WTC11 (cell line): ENCODE results near the gene STUM. TPM values are rescaled to one million over a fixed set of nuclear protein-coding genes. Genes with fewer than 3 reads are reported as not detected.

Experiments
- ATAC-seq: fragments of 200-7000 bp; cut with Tn5 transposase; 2 replicates; pipeline ENCODE4 v1.10.0; 2021; ENCODE audit warnings: mild to moderate bottlenecking, moderate library complexity
- CTCF ChIA-PET: fragments of 300-600 bp; sonication (Branson Sonifier 250); formaldehyde crosslinking; loops from one replicate; lab custom pipeline; 2021; ENCODE audit warnings: antibody characterized with exemption; lab: Charles Lee
- POLR2A ChIA-PET: fragments of 350-600 bp; sonication (Branson Sonifier 250); formaldehyde crosslinking; loops from one replicate; lab custom pipeline; 2021; ENCODE audit warnings: antibody characterized with exemption; lab: Charles Lee
- DNase-seq: peaks from one replicate; pipeline ENCODE4 v3.0.0; 2021; ENCODE audit warnings: low spot score
- H3K27ac Mint-ChIP-seq: 2 replicates; pipeline ENCODE4 v1.8.0; 2021; ENCODE audit warnings: mixed read lengths
- H3K27me3 Mint-ChIP-seq: 2 replicates; pipeline ENCODE4 v1.8.0; 2021; ENCODE audit warnings: low read depth, mild to moderate bottlenecking, moderate library complexity, mixed read lengths
- H3K36me3 Mint-ChIP-seq: 2 replicates; pipeline ENCODE4 v1.8.0; 2021; ENCODE audit warnings: mixed read lengths
- H3K4me1 Mint-ChIP-seq: 2 replicates; pipeline ENCODE4 v1.8.0; 2022; ENCODE audit warnings: mixed read lengths
- H3K4me3 Mint-ChIP-seq: 2 replicates; pipeline ENCODE4 v1.8.0; 2021; ENCODE audit warnings: mild to moderate bottlenecking, moderate library complexity, mixed read lengths
- H3K9me3 Mint-ChIP-seq: 2 replicates; pipeline ENCODE4 v1.8.0; 2021; ENCODE audit warnings: mixed read lengths
- ATF6 ChIP-seq: sonication (generic); formaldehyde crosslinking; IDR thresholded peaks from 2 replicates; pipeline ENCODE4 v1.8.1; 2023; ENCODE audit warnings: mild to moderate bottlenecking, missing genetic modification reagents
- CDX4 ChIP-seq: fragments of 250-450 bp; sonication (Bioruptor Pico); IDR thresholded peaks from 2 replicates; pipeline ENCODE4 v1.9.0; 2021; ENCODE audit warnings: moderate library complexity, mild to moderate bottlenecking, inconsistent platforms, borderline replicate concordance
- CREB1 ChIP-seq: sonication (generic); formaldehyde crosslinking; IDR thresholded peaks from 2 replicates; pipeline ENCODE4 v1.8.0; 2023; ENCODE audit warnings: mild to moderate bottlenecking, missing genetic modification reagents
- EMX1 ChIP-seq: fragments of 250-450 bp; sonication (Bioruptor Pico); IDR thresholded peaks from 2 replicates; pipeline ENCODE4 v1.8.0; 2021; ENCODE audit warnings: mild to moderate bottlenecking
- FOXJ3 ChIP-seq: sonication (generic); formaldehyde crosslinking; IDR thresholded peaks from 2 replicates; pipeline ENCODE4 v1.9.0; 2021; ENCODE audit warnings: missing genetic modification reagents, mild to moderate bottlenecking, borderline replicate concordance
- GRHL2 ChIP-seq: fragments of 250-450 bp; sonication (Bioruptor Pico); IDR thresholded peaks from 2 replicates; pipeline ENCODE4 v1.8.0; 2022; ENCODE audit warnings: mild to moderate bottlenecking, moderate library complexity; ENCODE audit not compliant: insufficient replicate concordance, severe bottlenecking
- GTF2I ChIP-seq: fragments of 250-450 bp; sonication (Bioruptor Pico); conservative IDR thresholded peaks from 2 replicates; pipeline ENCODE4 v1.4.0; 2021; ENCODE audit warnings: mild to moderate bottlenecking
- HMGA2 ChIP-seq: fragments of 250-450 bp; sonication (Bioruptor Pico); IDR thresholded peaks from 2 replicates; pipeline ENCODE4 v1.4.0; 2021; ENCODE audit warnings: mild to moderate bottlenecking, moderate library complexity
- HMGXB4 ChIP-seq: sonication (generic); formaldehyde crosslinking; IDR thresholded peaks from 2 replicates; pipeline ENCODE4 v1.8.1; 2023; ENCODE audit warnings: mild to moderate bottlenecking, moderate library complexity, missing genetic modification reagents
- JAZF1 ChIP-seq: fragments of 250-450 bp; sonication (Bioruptor Pico); IDR thresholded peaks from 2 replicates; pipeline ENCODE4 v1.9.0; 2021; ENCODE audit warnings: moderate library complexity, mild to moderate bottlenecking, inconsistent platforms
- MXD4 ChIP-seq: fragments of 250-450 bp; sonication (Bioruptor Pico); IDR thresholded peaks from 2 replicates; pipeline ENCODE4 v1.8.0; 2021; ENCODE audit warnings: mild to moderate bottlenecking, moderate library complexity, borderline replicate concordance
- SMAD4 ChIP-seq: sonication (generic); formaldehyde crosslinking; IDR thresholded peaks from 2 replicates; pipeline ENCODE4 v1.8.0; 2022; ENCODE audit warnings: mild to moderate bottlenecking, missing genetic modification reagents
- SP1 ChIP-seq: sonication (generic); formaldehyde crosslinking; conservative IDR thresholded peaks from 2 replicates; pipeline ENCODE4 v1.8.1; 2022; ENCODE audit warnings: missing genetic modification reagents
- TEAD4 ChIP-seq: sonication (generic); formaldehyde crosslinking; IDR thresholded peaks from 2 replicates; pipeline ENCODE4 v1.8.0; 2022; ENCODE audit warnings: mild to moderate bottlenecking, missing genetic modification reagents
- ZBTB21 ChIP-seq: sonication (generic); formaldehyde crosslinking; IDR thresholded peaks from 2 replicates; pipeline ENCODE4 v1.8.1; 2023; ENCODE audit warnings: mild to moderate bottlenecking, missing genetic modification reagents, borderline replicate concordance
- ZNF138 ChIP-seq: sonication (generic); formaldehyde crosslinking; conservative IDR thresholded peaks from 2 replicates; pipeline ENCODE4 v1.8.1; 2022; ENCODE audit warnings: mild to moderate bottlenecking, moderate library complexity, missing genetic modification reagents
- ZNF219 ChIP-seq: sonication (generic); formaldehyde crosslinking; IDR thresholded peaks from 2 replicates; pipeline ENCODE4 v1.8.0; 2023; ENCODE audit warnings: missing genetic modification reagents, mild to moderate bottlenecking, borderline replicate concordance
- ZNF281 ChIP-seq: sonication (generic); formaldehyde crosslinking; IDR thresholded peaks from 2 replicates; pipeline ENCODE4 v1.8.0; 2023; ENCODE audit warnings: mild to moderate bottlenecking, missing genetic modification reagents
- ZNF396 ChIP-seq: fragments of 250-450 bp; sonication (Bioruptor Pico); IDR thresholded peaks from 2 replicates; pipeline ENCODE4 v1.8.0; 2021; ENCODE audit warnings: mild to moderate bottlenecking, moderate library complexity, borderline replicate concordance
- ZNF416 ChIP-seq: fragments of 250-450 bp; sonication (Bioruptor Pico); IDR thresholded peaks from 2 replicates; pipeline ENCODE4 v1.9.0; 2021; ENCODE audit warnings: mild to moderate bottlenecking, inconsistent platforms
- ZNF671 ChIP-seq: fragments of 250-450 bp; sonication (Bioruptor Pico); IDR thresholded peaks from 2 replicates; pipeline ENCODE4 v1.8.0; 2021; ENCODE audit warnings: mild to moderate bottlenecking
- total RNA-seq: library from RNA; stranded (reverse); gene quantifications from 3 replicates; pipeline ENCODE4 v1.2.3, GENCODE V29; 2021
- TF ChIP-seq, protein P1 (sequence below): fragments of 250-450 bp; sonication (Bioruptor Pico); IDR thresholded peaks from 2 replicates; pipeline ENCODE4 v1.9.0; 2021; ENCODE audit warnings: mild to moderate bottlenecking
- TF ChIP-seq, protein P2 (sequence below): fragments of 250-450 bp; sonication (Bioruptor Pico); IDR thresholded peaks from 2 replicates; pipeline ENCODE4 v2.1.2; 2022; ENCODE audit warnings: mild to moderate bottlenecking, moderate library complexity
- TF ChIP-seq, protein P3 (sequence below): sonication (generic); formaldehyde crosslinking; IDR thresholded peaks from 2 replicates; pipeline ENCODE4 v1.8.0; 2022; ENCODE audit warnings: mild to moderate bottlenecking, missing genetic modification reagents

STUM gene
- total RNA-seq, 1 experiment from 2014 or later: 2.5 TPM

GRCh38 chr1:226557424-226557823 is 8.9 kb downstream of the STUM start:
- POLR2A ChIA-PET: no interaction called here
- H3K4me1 Mint-ChIP-seq: no peaks in the 10 kb centered on the region

DNA sequence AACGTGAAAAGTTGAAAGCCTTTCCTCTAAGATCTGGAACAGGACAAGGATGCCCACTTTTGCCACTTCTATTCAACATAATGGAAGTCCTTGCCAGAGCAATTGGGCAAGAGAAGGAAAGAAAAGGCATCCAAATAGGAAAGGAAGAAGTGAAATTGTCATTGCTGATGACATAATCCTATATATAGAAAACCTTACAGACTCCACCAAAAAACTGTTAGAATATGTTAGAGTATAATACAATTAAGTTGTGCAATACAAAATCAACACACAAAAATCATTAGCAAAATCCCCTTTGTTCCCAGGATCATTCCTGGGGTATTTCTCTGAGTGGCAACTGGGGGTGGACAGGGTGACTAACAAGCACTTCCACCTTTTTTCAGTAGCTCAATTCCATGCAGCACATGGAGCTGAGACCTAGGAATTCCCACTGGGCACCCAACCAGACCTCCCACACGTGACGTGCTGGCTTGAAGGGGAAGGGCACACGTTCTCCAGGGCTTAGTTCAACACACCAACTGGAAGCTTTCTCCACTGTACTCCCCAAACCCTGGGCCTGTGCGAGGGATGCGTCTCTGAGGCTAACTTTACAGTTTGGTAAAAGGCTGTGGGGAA is 9.6 kb downstream of the STUM start:
- CTCF ChIA-PET: no interaction called here
- Mint-ChIP-seq H3K27ac (no peak overlapping the region), H3K27me3 (peaks cover 4% of the 10 kb centered on the region), H3K4me3 (no peak overlapping the region), H3K9me3 (no peaks in the 10 kb centered on the region), H3K36me3 (no peaks in the 10 kb centered on the region), H3K4me1 (no peaks in the 10 kb centered on the region)
- no peak for ATAC-seq
- POLR2A ChIA-PET: no interaction called here
- DNase-seq: no peak
- TF ChIP-seq HMGA2 (no peak), ZNF219 (CRISPR knock-in tag) (no peak), FOXJ3 (CRISPR knock-in tag) (no peak), MXD4 (CRISPR knock-in tag) (no peak), ZNF281 (no peak), TEAD4 (CRISPR knock-in tag) (no peak)
- TF ChIP-seq, protein P1, sequence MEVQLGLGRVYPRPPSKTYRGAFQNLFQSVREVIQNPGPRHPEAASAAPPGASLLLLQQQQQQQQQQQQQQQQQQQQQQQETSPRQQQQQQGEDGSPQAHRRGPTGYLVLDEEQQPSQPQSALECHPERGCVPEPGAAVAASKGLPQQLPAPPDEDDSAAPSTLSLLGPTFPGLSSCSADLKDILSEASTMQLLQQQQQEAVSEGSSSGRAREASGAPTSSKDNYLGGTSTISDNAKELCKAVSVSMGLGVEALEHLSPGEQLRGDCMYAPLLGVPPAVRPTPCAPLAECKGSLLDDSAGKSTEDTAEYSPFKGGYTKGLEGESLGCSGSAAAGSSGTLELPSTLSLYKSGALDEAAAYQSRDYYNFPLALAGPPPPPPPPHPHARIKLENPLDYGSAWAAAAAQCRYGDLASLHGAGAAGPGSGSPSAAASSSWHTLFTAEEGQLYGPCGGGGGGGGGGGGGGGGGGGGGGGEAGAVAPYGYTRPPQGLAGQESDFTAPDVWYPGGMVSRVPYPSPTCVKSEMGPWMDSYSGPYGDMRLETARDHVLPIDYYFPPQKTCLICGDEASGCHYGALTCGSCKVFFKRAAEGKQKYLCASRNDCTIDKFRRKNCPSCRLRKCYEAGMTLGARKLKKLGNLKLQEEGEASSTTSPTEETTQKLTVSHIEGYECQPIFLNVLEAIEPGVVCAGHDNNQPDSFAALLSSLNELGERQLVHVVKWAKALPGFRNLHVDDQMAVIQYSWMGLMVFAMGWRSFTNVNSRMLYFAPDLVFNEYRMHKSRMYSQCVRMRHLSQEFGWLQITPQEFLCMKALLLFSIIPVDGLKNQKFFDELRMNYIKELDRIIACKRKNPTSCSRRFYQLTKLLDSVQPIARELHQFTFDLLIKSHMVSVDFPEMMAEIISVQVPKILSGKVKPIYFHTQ: no peak

More at GRCh38 chr1:226557424-226557823, 8.9 kb downstream of the STUM start:
- ATAC-seq (no peak), DNase-seq (no peak)
- H3K27me3 Mint-ChIP-seq: peaks cover 9% of the 10 kb centered on the region
- no peak overlapping the region for H3K4me3 Mint-ChIP-seq
- TF ChIP-seq JAZF1 (CRISPR knock-in tag) (no peak), GRHL2 (CRISPR knock-in tag) (no peak), ZNF219 (CRISPR knock-in tag) (no peak), CDX4 (no peak), ZNF671 (no peak), GTF2I (CRISPR knock-in tag) (no peak), EMX1 (no peak), SP1 (CRISPR knock-in tag) (no peak), SMAD4 (CRISPR knock-in tag) (no peak), ZNF138 (CRISPR knock-in tag) (no peak), ATF6 (CRISPR knock-in tag) (no peak), CREB1 (CRISPR knock-in tag) (no peak), TEAD4 (CRISPR knock-in tag) (no peak), ZBTB21 (CRISPR knock-in tag) (no peak), ZNF396 (CRISPR knock-in tag) (no peak), HMGXB4 (CRISPR knock-in tag) (no peak), ZNF416 (CRISPR knock-in tag) (no peak)
- TF ChIP-seq, protein P2, sequence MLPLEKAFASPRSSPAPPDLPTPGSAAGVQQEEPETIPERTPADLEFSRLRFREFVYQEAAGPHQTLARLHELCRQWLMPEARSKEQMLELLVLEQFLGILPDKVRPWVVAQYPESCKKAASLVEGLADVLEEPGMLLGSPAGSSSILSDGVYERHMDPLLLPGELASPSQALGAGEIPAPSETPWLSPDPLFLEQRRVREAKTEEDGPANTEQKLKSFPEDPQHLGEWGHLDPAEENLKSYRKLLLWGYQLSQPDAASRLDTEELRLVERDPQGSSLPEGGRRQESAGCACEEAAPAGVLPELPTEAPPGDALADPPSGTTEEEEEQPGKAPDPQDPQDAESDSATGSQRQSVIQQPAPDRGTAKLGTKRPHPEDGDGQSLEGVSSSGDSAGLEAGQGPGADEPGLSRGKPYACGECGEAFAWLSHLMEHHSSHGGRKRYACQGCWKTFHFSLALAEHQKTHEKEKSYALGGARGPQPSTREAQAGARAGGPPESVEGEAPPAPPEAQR: no peak
- TF ChIP-seq, protein P3, sequence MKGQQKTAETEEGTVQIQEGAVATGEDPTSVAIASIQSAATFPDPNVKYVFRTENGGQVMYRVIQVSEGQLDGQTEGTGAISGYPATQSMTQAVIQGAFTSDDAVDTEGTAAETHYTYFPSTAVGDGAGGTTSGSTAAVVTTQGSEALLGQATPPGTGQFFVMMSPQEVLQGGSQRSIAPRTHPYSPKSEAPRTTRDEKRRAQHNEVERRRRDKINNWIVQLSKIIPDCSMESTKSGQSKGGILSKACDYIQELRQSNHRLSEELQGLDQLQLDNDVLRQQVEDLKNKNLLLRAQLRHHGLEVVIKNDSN (CRISPR knock-in tag): no peak
- CTCF ChIA-PET: no interaction called here
- no peaks in the 10 kb centered on the region for H3K9me3 Mint-ChIP-seq
- no peak overlapping the region for H3K27ac Mint-ChIP-seq
- no peaks in the 10 kb centered on the region for H3K36me3 Mint-ChIP-seq
